ENCODE data around the gene DNAJC17. TPM values are rescaled to one million over a fixed set of nuclear protein-coding genes. Genes with fewer than 3 reads are reported as not detected.

The DNAJC17 gene
- total RNA-seq, 4 donors from 2014 or later = 6.0 to 56.9 (median 22.3) TPM

- in situ Hi-C loops (cut with MboI; ENCODE audit: low pct_ligation_motif_present in 1 of 4, low pct_unique_long_range_greater_than_20kb in 1 of 4, low sequenced_read_pairs in 3 of 4) (no loop called here), intact Hi-C loops (cut with DNase I; ENCODE audit: low total_unique reads) (no loop called here)
- WGBS, 2 donors (ENCODE audit: low coverage in 1 of 2) = 90 to 94% methylated on average over 1 of the region's 1 CpG
- H3K9me3 ChIP-seq = no peaks in the 10 kb centered on the region
- H3K27me3 ChIP-seq = no peaks in the 10 kb centered on the region
- DNase-seq = no peak
- H3K4me1 ChIP-seq = no peaks in the 10 kb centered on the region
- no peak overlapping the region for H3K4me3 ChIP-seq
- no peaks in the 10 kb centered on the region for H3K36me3 ChIP-seq
- TF ChIP-seq CTCF (IDR thresholded peaks at IDR 0.05) (no peak), POLR2AphosphoS5 (IDR thresholded peaks at IDR 0.05) (no peak), EP300 (IDR thresholded peaks at IDR 0.05; ENCODE audit: low read depth) (no peak), POLR2A (IDR thresholded peaks at IDR 0.05) (no peak)
- H3K27ac ChIP-seq = no peak overlapping the region
Measured at GRCh38 chr15:40836020-40836419, 28.7 kb upstream of the DNAJC17 start.

DNA sequence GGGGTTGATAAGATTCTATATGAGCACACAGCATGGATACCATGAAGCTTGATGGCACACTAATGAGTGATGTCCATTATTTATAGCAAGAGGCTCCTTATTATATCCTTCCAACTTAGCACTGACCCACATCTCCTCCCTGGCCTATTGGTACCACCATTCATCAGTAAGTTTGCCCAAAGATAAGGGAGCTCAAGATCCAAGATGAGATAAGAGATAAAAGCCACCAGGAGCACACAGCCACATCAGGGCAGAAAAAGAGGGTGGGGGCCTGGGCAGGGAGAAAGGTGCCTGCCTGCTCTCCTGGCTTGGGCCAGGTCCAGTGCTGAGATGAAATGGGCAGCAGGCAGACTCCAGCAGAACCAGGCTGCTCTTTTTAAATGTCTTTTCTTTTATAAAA is 25.6 kb upstream of the DNAJC17 start:
- Histone ChIP-seq H3K27me3 (no peaks in the 10 kb centered on the region), H3K9me3 (no peaks in the 10 kb centered on the region), H3K4me3 (no peak overlapping the region), H3K27ac (no peak overlapping the region), H3K36me3 (no peaks in the 10 kb centered on the region), H3K4me1 (peaks cover 0 to 11% (median 4%) of the 10 kb centered on the region in 4 donors)
- TF ChIP-seq CTCF (IDR thresholded peaks at IDR 0.05) (no peak), EP300 (IDR thresholded peaks at IDR 0.05; ENCODE audit: low read depth) (no peak), POLR2AphosphoS5 (IDR thresholded peaks at IDR 0.05) (no peak), POLR2A (IDR thresholded peaks at IDR 0.05) (no peak)
- intact Hi-C loops (cut with DNase I; ENCODE audit: low total_unique reads) (no loop called here), in situ Hi-C loops (cut with MboI; ENCODE audit: low pct_ligation_motif_present in 1 of 4, low pct_unique_long_range_greater_than_20kb in 1 of 4, low sequenced_read_pairs in 3 of 4) (no loop called here)
- no peak for DNase-seq

GRCh38 chr15:40831861-40832260 is 24.6 kb upstream of the DNAJC17 start:
- Histone ChIP-seq H3K9me3 (no peaks in the 10 kb centered on the region), H3K27ac (no peak overlapping the region), H3K36me3 (no peaks in the 10 kb centered on the region), H3K27me3 (no peaks in the 10 kb centered on the region), H3K4me1 (peaks cover 0 to 11% (median 5%) of the 10 kb centered on the region in 4 donors), H3K4me3 (no peak overlapping the region)
- no peak for DNase-seq
- 68% methylated on average over 1 of the region's 1 CpG; no CpG with 5 or more reads in 1 of the 2 donors for WGBS, 2 donors (ENCODE audit: low coverage in 1 of 2)
- in situ Hi-C loops (cut with MboI; ENCODE audit: low pct_ligation_motif_present in 1 of 4, low pct_unique_long_range_greater_than_20kb in 1 of 4, low sequenced_read_pairs in 3 of 4) (no loop called here), intact Hi-C loops (cut with DNase I; ENCODE audit: low total_unique reads) (no loop called here)
- TF ChIP-seq CTCF (IDR thresholded peaks at IDR 0.05) (no peak), POLR2A (IDR thresholded peaks at IDR 0.05) (no peak), EP300 (IDR thresholded peaks at IDR 0.05; ENCODE audit: low read depth) (no peak), POLR2AphosphoS5 (IDR thresholded peaks at IDR 0.05) (no peak)

GRCh38 chr15:40830884-40831283 is 23.6 kb upstream of the DNAJC17 start:
- intact Hi-C loops (cut with DNase I; ENCODE audit: low total_unique reads) (no loop called here), in situ Hi-C loops (cut with MboI; ENCODE audit: low pct_ligation_motif_present in 1 of 4, low pct_unique_long_range_greater_than_20kb in 1 of 4, low sequenced_read_pairs in 3 of 4) (no loop called here)
- H3K4me1 ChIP-seq = peaks cover 0 to 19% (median 8%) of the 10 kb centered on the region in 4 donors
- no peaks in the 10 kb centered on the region for H3K27me3 ChIP-seq
- no peak overlapping the region for H3K27ac ChIP-seq
- no peaks in the 10 kb centered on the region for H3K36me3 ChIP-seq
- no peaks in the 10 kb centered on the region for H3K9me3 ChIP-seq
- TF ChIP-seq CTCF (IDR thresholded peaks at IDR 0.05) = no peak
- TF ChIP-seq POLR2AphosphoS5 (IDR thresholded peaks at IDR 0.05) = no peak
- TF ChIP-seq POLR2A (IDR thresholded peaks at IDR 0.05) = no peak
- TF ChIP-seq EP300 (IDR thresholded peaks at IDR 0.05; ENCODE audit: low read depth) = no peak
- WGBS, 2 donors (ENCODE audit: low coverage in 1 of 2) = 60% methylated on average over 2 of the region's 2 CpGs; no CpG with 5 or more reads in 1 of the 2 donors
- H3K4me3 ChIP-seq = no peak overlapping the region
- DNase-seq = no peak
